ENCODE data around the gene DAPK2.

Gene DAPK2

GRCh38 chr15:64050281-64051092 lies 4.2 kb upstream of the DAPK2 start:
- Histone ChIP-seq H3K4me3 (no peak overlapping the region), H3K9ac (ENCODE audit: insufficient read length) (no peak overlapping the region), H3K27ac (no peak overlapping the region), H3K36me3 (ENCODE audit: insufficient read depth, low read length) (no peaks in the 10 kb centered on the region), H3K9me3 (ENCODE audit: low read depth, low read length) (no peaks in the 10 kb centered on the region)
- no peak for DNase-seq (ENCODE audit: low read depth, low spot score)
- no peak for TF ChIP-seq EZH2 (IDR thresholded peaks at IDR 0.05)
- no peak for TF ChIP-seq POLR2AphosphoS5 (IDR thresholded peaks at IDR 0.05; ENCODE audit: borderline replicate concordance, low read depth, low read length)
- no peak for TF ChIP-seq FOXP2 (optimal IDR thresholded peaks at IDR 0.05; ENCODE audit: control extremely low read depth, extremely low read length, insufficient read depth)

- no peak overlapping the region for H3K27ac ChIP-seq
- TF ChIP-seq POLR2AphosphoS5 (IDR thresholded peaks at IDR 0.05; ENCODE audit: borderline replicate concordance, low read depth, low read length) = no peak
- no peak for TF ChIP-seq EZH2 (IDR thresholded peaks at IDR 0.05)
- TF ChIP-seq FOXP2 (optimal IDR thresholded peaks at IDR 0.05; ENCODE audit: control extremely low read depth, extremely low read length, insufficient read depth) = no peak
- DNase-seq (ENCODE audit: low read depth, low spot score) = no peak
Measured at GRCh38 chr15:64048781-64049460, 2.6 kb upstream of the DAPK2 start.

GRCh38 chr15:64045774-64046420 lies 388 bp downstream of the DAPK2 start:
- Histone ChIP-seq H3K27ac (no peak overlapping the region), H3K36me3 (ENCODE audit: insufficient read depth, low read length) (no peaks in the 10 kb centered on the region), H3K9me3 (ENCODE audit: low read depth, low read length) (no peaks in the 10 kb centered on the region), H3K4me3 (peak overlapping the region; percentile 74), H3K9ac (ENCODE audit: insufficient read length) (no peak overlapping the region)
- no peak for DNase-seq (ENCODE audit: low read depth, low spot score)
- TF ChIP-seq EZH2 (IDR thresholded peaks at IDR 0.05) (no peak), FOXP2 (optimal IDR thresholded peaks at IDR 0.05; ENCODE audit: control extremely low read depth, extremely low read length, insufficient read depth) (no peak)

More at GRCh38 chr15:64048781-64049460, 2.6 kb upstream of the DAPK2 start:
- H3K9ac ChIP-seq (ENCODE audit: insufficient read length) = no peak overlapping the region
- H3K36me3 ChIP-seq (ENCODE audit: insufficient read depth, low read length) = no peaks in the 10 kb centered on the region
- H3K9me3 ChIP-seq (ENCODE audit: low read depth, low read length) = no peaks in the 10 kb centered on the region
- H3K4me3 ChIP-seq = no peak overlapping the region

GRCh38 chr15:64045101-64045435 lies 1.2 kb downstream of the DAPK2 start:
- no peak for DNase-seq (ENCODE audit: low read depth, low spot score)
- Histone ChIP-seq H3K36me3 (ENCODE audit: insufficient read depth, low read length) (no peaks in the 10 kb centered on the region), H3K9me3 (ENCODE audit: low read depth, low read length) (no peaks in the 10 kb centered on the region), H3K9ac (ENCODE audit: insufficient read length) (no peak overlapping the region), H3K27ac (no peak overlapping the region), H3K4me3 (peak overlapping the region; percentile 70; the same call in 1 of the 2 replicates)
- TF ChIP-seq FOXP2 (optimal IDR thresholded peaks at IDR 0.05; ENCODE audit: control extremely low read depth, extremely low read length, insufficient read depth) = no peak
- no peak for TF ChIP-seq EZH2 (IDR thresholded peaks at IDR 0.05)
- no peak for TF ChIP-seq POLR2AphosphoS5 (IDR thresholded peaks at IDR 0.05; ENCODE audit: borderline replicate concordance, low read depth, low read length)

DNA sequence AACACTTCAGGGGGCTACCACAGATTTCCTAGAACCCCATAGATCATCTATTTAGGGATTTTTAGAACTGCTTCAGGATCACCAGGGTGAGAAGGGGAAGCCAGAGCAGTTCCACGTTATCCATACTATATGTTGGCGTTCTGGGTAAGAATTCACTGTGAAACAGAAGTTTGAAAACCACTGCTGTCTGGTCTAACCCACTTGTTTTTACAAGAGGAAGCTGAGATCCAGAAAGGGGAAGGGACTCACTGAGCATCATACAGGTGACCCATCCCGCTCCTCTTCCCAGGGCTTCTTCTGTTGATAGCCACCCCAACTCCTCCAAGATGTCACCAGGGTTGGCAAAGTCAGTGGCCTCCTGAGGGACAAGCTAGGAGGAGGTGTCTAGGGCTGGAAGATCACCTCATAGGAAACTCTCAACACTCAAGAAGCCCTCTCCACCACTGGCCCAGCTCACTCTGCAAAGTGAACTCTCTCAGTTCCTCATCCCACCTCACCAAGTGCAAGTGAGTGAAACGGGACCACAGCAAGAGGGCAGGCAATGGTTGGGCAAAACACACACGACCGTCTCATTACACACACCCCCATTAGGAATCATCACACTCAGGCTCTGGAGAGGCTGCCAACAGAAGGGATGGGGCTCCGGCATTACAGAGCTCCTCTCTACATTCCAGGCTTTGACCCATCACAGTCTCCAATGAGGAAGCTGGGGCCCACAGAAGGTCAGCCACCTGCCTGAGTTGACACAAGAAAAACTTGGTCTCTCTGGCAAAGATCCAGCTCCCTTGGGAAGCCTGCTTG lies 1.8 kb downstream of the DAPK2 start:
- no peak for TF ChIP-seq EZH2 (IDR thresholded peaks at IDR 0.05)
- TF ChIP-seq POLR2AphosphoS5 (IDR thresholded peaks at IDR 0.05; ENCODE audit: borderline replicate concordance, low read depth, low read length) = no peak
- no peak overlapping the region for H3K4me3 ChIP-seq
- no peak for DNase-seq (ENCODE audit: low read depth, low spot score)
- H3K27ac ChIP-seq = no peak overlapping the region
- no peak overlapping the region for H3K9ac ChIP-seq (ENCODE audit: insufficient read length)
- no peaks in the 10 kb centered on the region for H3K9me3 ChIP-seq (ENCODE audit: low read depth, low read length)
- no peaks in the 10 kb centered on the region for H3K36me3 ChIP-seq (ENCODE audit: insufficient read depth, low read length)

- H3K9me3 ChIP-seq (ENCODE audit: low read depth, low read length) = no peaks in the 10 kb centered on the region
- no peak overlapping the region for H3K4me3 ChIP-seq
- H3K9ac ChIP-seq (ENCODE audit: insufficient read length) = no peak overlapping the region
- no peak overlapping the region for H3K27ac ChIP-seq
- TF ChIP-seq EZH2 (IDR thresholded peaks at IDR 0.05) (no peak), POLR2AphosphoS5 (IDR thresholded peaks at IDR 0.05; ENCODE audit: borderline replicate concordance, low read depth, low read length) (no peak), FOXP2 (optimal IDR thresholded peaks at IDR 0.05; ENCODE audit: control extremely low read depth, extremely low read length, insufficient read depth) (no peak)
- DNase-seq (ENCODE audit: low read depth, low spot score) = no peak
- no peaks in the 10 kb centered on the region for H3K36me3 ChIP-seq (ENCODE audit: insufficient read depth, low read length)
Measured at GRCh38 chr15:64038878-64039610, 7.2 kb downstream of the DAPK2 start.

DNA sequence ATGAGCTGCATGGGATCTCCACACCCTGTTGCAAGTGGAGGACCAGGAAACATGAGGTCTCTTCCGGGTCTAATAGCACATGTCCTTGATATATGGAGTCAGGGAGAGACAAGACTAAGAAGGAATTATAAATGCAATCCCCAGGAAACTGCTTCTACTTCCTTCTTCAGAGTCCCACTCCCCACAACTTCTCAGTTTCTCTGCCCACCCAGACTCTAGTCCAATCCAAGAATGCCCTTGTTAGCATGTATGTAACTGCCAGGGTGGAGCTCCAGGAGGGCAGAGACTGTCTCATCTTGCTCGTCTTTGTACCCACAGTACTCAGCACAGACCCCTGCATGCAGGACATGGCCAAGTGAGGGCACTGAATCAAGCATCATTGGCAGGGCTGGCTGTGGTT lies 8.3 kb downstream of the DAPK2 start:
- no peak overlapping the region for H3K9ac ChIP-seq (ENCODE audit: insufficient read length)
- TF ChIP-seq POLR2AphosphoS5 (IDR thresholded peaks at IDR 0.05; ENCODE audit: borderline replicate concordance, low read depth, low read length) (no peak), EZH2 (IDR thresholded peaks at IDR 0.05) (no peak), FOXP2 (optimal IDR thresholded peaks at IDR 0.05; ENCODE audit: control extremely low read depth, extremely low read length, insufficient read depth) (no peak)
- no peaks in the 10 kb centered on the region for H3K36me3 ChIP-seq (ENCODE audit: insufficient read depth, low read length)
- H3K9me3 ChIP-seq (ENCODE audit: low read depth, low read length) = no peaks in the 10 kb centered on the region
- no peak overlapping the region for H3K4me3 ChIP-seq
- no peak overlapping the region for H3K27ac ChIP-seq
- DNase-seq (ENCODE audit: low read depth, low spot score) = no peak
